Measurements from ENCODE around the gene UBR1. TPM values are rescaled to one million over a fixed set of nuclear protein-coding genes. Genes with fewer than 3 reads are reported as not detected.

UBR1 gene
- polyA plus RNA-seq, 2 donors, result 2.3 to 2.7 TPM

- H3K27me3 ChIP-seq (ENCODE audit: control insufficient read depth in 1 of 2, insufficient read depth in 2 of 2, low read length in 2 of 2), result no peaks in the 10 kb centered on the region
- no peak overlapping the region for H3K4me3 ChIP-seq (ENCODE audit: low read depth in 1 of 2, low read length in 2 of 2)
- no peaks in the 10 kb centered on the region for H3K36me3 ChIP-seq (ENCODE audit: control insufficient read depth in 2 of 2, insufficient read depth in 2 of 2, low read length in 1 of 2)
- no peaks in the 10 kb centered on the region for H3K9me3 ChIP-seq (ENCODE audit: control insufficient read depth in 2 of 2, insufficient read depth in 1 of 2, low read depth in 1 of 2, low read length in 1 of 2)
- H3K4me1 ChIP-seq (ENCODE audit: control insufficient read depth in 2 of 2, insufficient read depth in 2 of 2, low read length in 1 of 2), result no peaks in the 10 kb centered on the region
- WGBS, 2 donors, result 48 to 52% methylated on average over 1 of the region's 1 CpG
- no peak overlapping the region for H3K27ac ChIP-seq (ENCODE audit: low read depth in 2 of 2, low read length in 1 of 2)
These were observed 12.4 kb upstream of the UBR1 start for GRCh38 chr15:43118286-43118685.

- no peak overlapping the region for H3K27ac ChIP-seq (ENCODE audit: low read depth in 2 of 2, low read length in 1 of 2)
- WGBS, 2 donors, result 64 to 74% methylated on average over 3 of the region's 3 CpGs
These were observed 5.5 kb upstream of the UBR1 start for GRCh38 chr15:43111354-43111753.

GRCh38 chr15:43107751-43108150 lies 1.9 kb upstream of the UBR1 start:
- H3K27ac ChIP-seq (ENCODE audit: low read depth in 2 of 2, low read length in 1 of 2), result no peak overlapping the region
- no peaks in the 10 kb centered on the region for H3K4me1 ChIP-seq (ENCODE audit: control insufficient read depth in 2 of 2, insufficient read depth in 2 of 2, low read length in 1 of 2)
- WGBS, 2 donors, result 95% methylated on average over 1 of the region's 1 CpG
- H3K9me3 ChIP-seq (ENCODE audit: control insufficient read depth in 2 of 2, insufficient read depth in 1 of 2, low read depth in 1 of 2, low read length in 1 of 2), result no peaks in the 10 kb centered on the region
- H3K4me3 ChIP-seq (ENCODE audit: low read depth in 1 of 2, low read length in 2 of 2), result no peak overlapping the region
- H3K27me3 ChIP-seq (ENCODE audit: control insufficient read depth in 1 of 2, insufficient read depth in 2 of 2, low read length in 2 of 2), result no peaks in the 10 kb centered on the region
- no peaks in the 10 kb centered on the region for H3K36me3 ChIP-seq (ENCODE audit: control insufficient read depth in 2 of 2, insufficient read depth in 2 of 2, low read length in 1 of 2)

More at GRCh38 chr15:43111354-43111753, 5.5 kb upstream of the UBR1 start:
- H3K36me3 ChIP-seq (ENCODE audit: control insufficient read depth in 2 of 2, insufficient read depth in 2 of 2, low read length in 1 of 2), result no peaks in the 10 kb centered on the region
- no peaks in the 10 kb centered on the region for H3K4me1 ChIP-seq (ENCODE audit: control insufficient read depth in 2 of 2, insufficient read depth in 2 of 2, low read length in 1 of 2)
- H3K27me3 ChIP-seq (ENCODE audit: control insufficient read depth in 1 of 2, insufficient read depth in 2 of 2, low read length in 2 of 2), result no peaks in the 10 kb centered on the region
- H3K4me3 ChIP-seq (ENCODE audit: low read depth in 1 of 2, low read length in 2 of 2), result no peak overlapping the region
- H3K9me3 ChIP-seq (ENCODE audit: control insufficient read depth in 2 of 2, insufficient read depth in 1 of 2, low read depth in 1 of 2, low read length in 1 of 2), result no peaks in the 10 kb centered on the region

GRCh38 chr15:43106486-43106829 lies 620 bp upstream of the UBR1 start:
- Histone ChIP-seq H3K4me3 (ENCODE audit: low read depth in 1 of 2, low read length in 2 of 2) (peak overlapping the region; percentile 76 to 86), H3K36me3 (ENCODE audit: control insufficient read depth in 2 of 2, insufficient read depth in 2 of 2, low read length in 1 of 2) (no peaks in the 10 kb centered on the region), H3K4me1 (ENCODE audit: control insufficient read depth in 2 of 2, insufficient read depth in 2 of 2, low read length in 1 of 2) (no peaks in the 10 kb centered on the region), H3K27me3 (ENCODE audit: control insufficient read depth in 1 of 2, insufficient read depth in 2 of 2, low read length in 2 of 2) (no peaks in the 10 kb centered on the region), H3K9me3 (ENCODE audit: control insufficient read depth in 2 of 2, insufficient read depth in 1 of 2, low read depth in 1 of 2, low read length in 1 of 2) (no peaks in the 10 kb centered on the region), H3K27ac (ENCODE audit: low read depth in 2 of 2, low read length in 1 of 2) (peak overlapping the region; percentile 90 to 92)
- 15 to 22% methylated on average over 7 of the region's 7 CpGs for WGBS, 2 donors

GRCh38 chr15:43105077-43105736 lies 631 bp downstream of the UBR1 start:
- H3K36me3 ChIP-seq (ENCODE audit: control insufficient read depth in 2 of 2, insufficient read depth in 2 of 2, low read length in 1 of 2), result no peaks in the 10 kb centered on the region
- peak overlapping the region; percentile 90 to 92 for H3K27ac ChIP-seq (ENCODE audit: low read depth in 2 of 2, low read length in 1 of 2)
- no peaks in the 10 kb centered on the region for H3K27me3 ChIP-seq (ENCODE audit: control insufficient read depth in 1 of 2, insufficient read depth in 2 of 2, low read length in 2 of 2)
- H3K9me3 ChIP-seq (ENCODE audit: control insufficient read depth in 2 of 2, insufficient read depth in 1 of 2, low read depth in 1 of 2, low read length in 1 of 2), result no peaks in the 10 kb centered on the region
- no peaks in the 10 kb centered on the region for H3K4me1 ChIP-seq (ENCODE audit: control insufficient read depth in 2 of 2, insufficient read depth in 2 of 2, low read length in 1 of 2)
- H3K4me3 ChIP-seq (ENCODE audit: low read depth in 1 of 2, low read length in 2 of 2), result peak overlapping the region; percentile 76 to 86
- 10 to 12% methylated on average over 11 of the region's 11 CpGs for WGBS, 2 donors

GRCh38 chr15:43104426-43104825 lies 1.4 kb downstream of the UBR1 start:
- Histone ChIP-seq H3K4me3 (ENCODE audit: low read depth in 1 of 2, low read length in 2 of 2) (no peak overlapping the region), H3K27me3 (ENCODE audit: control insufficient read depth in 1 of 2, insufficient read depth in 2 of 2, low read length in 2 of 2) (no peaks in the 10 kb centered on the region), H3K36me3 (ENCODE audit: control insufficient read depth in 2 of 2, insufficient read depth in 2 of 2, low read length in 1 of 2) (no peaks in the 10 kb centered on the region), H3K9me3 (ENCODE audit: control insufficient read depth in 2 of 2, insufficient read depth in 1 of 2, low read depth in 1 of 2, low read length in 1 of 2) (no peaks in the 10 kb centered on the region), H3K4me1 (ENCODE audit: control insufficient read depth in 2 of 2, insufficient read depth in 2 of 2, low read length in 1 of 2) (no peaks in the 10 kb centered on the region), H3K27ac (ENCODE audit: low read depth in 2 of 2, low read length in 1 of 2) (no peak overlapping the region)
- WGBS, 2 donors, result 46 to 47% methylated on average over 5 of the region's 5 CpGs

GRCh38 chr15:43103907-43104306 lies 1.9 kb downstream of the UBR1 start:
- Histone ChIP-seq H3K36me3 (ENCODE audit: control insufficient read depth in 2 of 2, insufficient read depth in 2 of 2, low read length in 1 of 2) (no peaks in the 10 kb centered on the region), H3K27me3 (ENCODE audit: control insufficient read depth in 1 of 2, insufficient read depth in 2 of 2, low read length in 2 of 2) (no peaks in the 10 kb centered on the region), H3K9me3 (ENCODE audit: control insufficient read depth in 2 of 2, insufficient read depth in 1 of 2, low read depth in 1 of 2, low read length in 1 of 2) (no peaks in the 10 kb centered on the region), H3K4me1 (ENCODE audit: control insufficient read depth in 2 of 2, insufficient read depth in 2 of 2, low read length in 1 of 2) (no peaks in the 10 kb centered on the region), H3K4me3 (ENCODE audit: low read depth in 1 of 2, low read length in 2 of 2) (no peak overlapping the region), H3K27ac (ENCODE audit: low read depth in 2 of 2, low read length in 1 of 2) (no peak overlapping the region)
- WGBS, 2 donors, result 43% methylated on average over 1 of the region's 1 CpG

GRCh38 chr15:43102187-43102586 lies 3.7 kb downstream of the UBR1 start:
- Histone ChIP-seq H3K4me1 (ENCODE audit: control insufficient read depth in 2 of 2, insufficient read depth in 2 of 2, low read length in 1 of 2) (no peaks in the 10 kb centered on the region), H3K4me3 (ENCODE audit: low read depth in 1 of 2, low read length in 2 of 2) (no peak overlapping the region), H3K27ac (ENCODE audit: low read depth in 2 of 2, low read length in 1 of 2) (no peak overlapping the region), H3K9me3 (ENCODE audit: control insufficient read depth in 2 of 2, insufficient read depth in 1 of 2, low read depth in 1 of 2, low read length in 1 of 2) (no peaks in the 10 kb centered on the region), H3K36me3 (ENCODE audit: control insufficient read depth in 2 of 2, insufficient read depth in 2 of 2, low read length in 1 of 2) (no peaks in the 10 kb centered on the region), H3K27me3 (ENCODE audit: control insufficient read depth in 1 of 2, insufficient read depth in 2 of 2, low read length in 2 of 2) (no peaks in the 10 kb centered on the region)
- 90 to 95% methylated on average over 1 of the region's 1 CpG for WGBS, 2 donors

GRCh38 chr15:43100971-43101370 lies 4.9 kb downstream of the UBR1 start:
- no peak overlapping the region for H3K4me3 ChIP-seq (ENCODE audit: low read depth in 1 of 2, low read length in 2 of 2)
- H3K36me3 ChIP-seq (ENCODE audit: control insufficient read depth in 2 of 2, insufficient read depth in 2 of 2, low read length in 1 of 2), result no peaks in the 10 kb centered on the region
- no peaks in the 10 kb centered on the region for H3K27me3 ChIP-seq (ENCODE audit: control insufficient read depth in 1 of 2, insufficient read depth in 2 of 2, low read length in 2 of 2)
- no peaks in the 10 kb centered on the region for H3K9me3 ChIP-seq (ENCODE audit: control insufficient read depth in 2 of 2, insufficient read depth in 1 of 2, low read depth in 1 of 2, low read length in 1 of 2)
- H3K27ac ChIP-seq (ENCODE audit: low read depth in 2 of 2, low read length in 1 of 2), result no peak overlapping the region
- H3K4me1 ChIP-seq (ENCODE audit: control insufficient read depth in 2 of 2, insufficient read depth in 2 of 2, low read length in 1 of 2), result no peaks in the 10 kb centered on the region

- Histone ChIP-seq H3K36me3 (ENCODE audit: control insufficient read depth in 2 of 2, insufficient read depth in 2 of 2, low read length in 1 of 2) (no peaks in the 10 kb centered on the region), H3K4me3 (ENCODE audit: low read depth in 1 of 2, low read length in 2 of 2) (no peak overlapping the region), H3K4me1 (ENCODE audit: control insufficient read depth in 2 of 2, insufficient read depth in 2 of 2, low read length in 1 of 2) (no peaks in the 10 kb centered on the region), H3K9me3 (ENCODE audit: control insufficient read depth in 2 of 2, insufficient read depth in 1 of 2, low read depth in 1 of 2, low read length in 1 of 2) (no peaks in the 10 kb centered on the region), H3K27ac (ENCODE audit: low read depth in 2 of 2, low read length in 1 of 2) (no peak overlapping the region), H3K27me3 (ENCODE audit: control insufficient read depth in 1 of 2, insufficient read depth in 2 of 2, low read length in 2 of 2) (no peaks in the 10 kb centered on the region)
- WGBS, 2 donors, result 97 to 98% methylated on average over 10 of the region's 10 CpGs
These were observed 6.6 kb downstream of the UBR1 start for GRCh38 chr15:43099105-43099845.

All from esophagus (tissue), 2 donors.